GM12878 (cell line): ENCODE measurements around the gene MYO3B. TPM values are rescaled to one million over a fixed set of nuclear protein-coding genes. Genes with fewer than 3 reads are reported as not detected.

Experiments used
- ATAC-seq: fragments of 200-7000 bp; cut with Tn5 transposase; 3 replicates; pipeline ENCODE4 v1.9.1; 2020; ENCODE audit warnings: mild to moderate bottlenecking, moderate library complexity
- BruUV-seq: library from RNA; stranded (reverse); fragments of 400-500 nt; replicated peaks from 2 replicates; lab custom pipeline; 2021; lab: Mats Ljungman, UMichigan
- CTCF ChIA-PET: fragments of 300-600 bp; sonication (Branson Sonifier 250); formaldehyde crosslinking; extraction: SDS; loops from one replicate; lab custom pipeline; 2021; ENCODE audit warnings: inconsistent platforms; lab: Yijun Ruan, JAX
- POLR2A ChIA-PET: fragments of 350-600 bp; formaldehyde crosslinking; extraction: SDS; loops from one replicate; lab custom pipeline; 2021; ENCODE audit warnings: inconsistent platforms; lab: Charles Lee
- RAD21 ChIA-PET: fragments of 300-600 bp; sonication (Branson Sonifier 250); formaldehyde crosslinking; loops from one replicate; lab custom pipeline; 2023; ENCODE audit warnings: antibody characterized with exemption; ENCODE audit not compliant: unreplicated experiment; lab: Charles Lee
- SMC1A ChIA-PET: fragments of 300-600 bp; sonication (Branson Sonifier 250); formaldehyde crosslinking; loops from one replicate; lab custom pipeline; 2023; ENCODE audit not compliant: unreplicated experiment, uncharacterized antibody; lab: Charles Lee
- DNase-seq: peaks from one replicate; pipeline ENCODE4 v3.0.0-alpha.2; 2011; ENCODE audit warnings: low read depth, low spot score
- FAIRE-seq: peaks from 3 replicates; lab custom pipeline; 2011; peaks lifted over from hg19 to GRCh38; lab: Jason Lieb, UNC
- H2AFZ ChIP-seq: 2 replicates; pipeline ENCODE4 v1.6.0; 2011; ENCODE audit warnings: low read depth, low read length, control low read depth; ENCODE audit not compliant: control insufficient read depth
- H3K27ac ChIP-seq: 2 replicates; pipeline ENCODE4 v1.5.1; 2011; ENCODE audit warnings: control low read depth; ENCODE audit not compliant: control insufficient read depth, insufficient read depth
- H3K27me3 ChIP-seq, 2 experiments: replicated peaks in 1 of 2; 2 replicates each; pipeline versions ENCODE4 v1.6.0 to v1.6.1; 2011; ENCODE audit warnings: low read length in 1 of 2; ENCODE audit not compliant: control insufficient read depth in 2 of 2, insufficient read depth in 2 of 2
- H3K36me3 ChIP-seq, 2 experiments: 2 replicates each; pipeline ENCODE4 v1.5.1; 2011; ENCODE audit warnings: low read length in 1 of 2; ENCODE audit not compliant: control insufficient read depth in 2 of 2, insufficient read depth in 2 of 2
- H3K4me1 ChIP-seq: 2 replicates; pipeline ENCODE4 v1.6.1; 2011; ENCODE audit warnings: mild to moderate bottlenecking, low read length, moderate library complexity, mixed read lengths; ENCODE audit not compliant: control insufficient read depth, insufficient read depth
- H3K4me2 ChIP-seq: 2 replicates; pipeline ENCODE4 v1.6.0; 2011; ENCODE audit warnings: control low read depth; ENCODE audit not compliant: control insufficient read depth, insufficient read depth
- H3K4me3 ChIP-seq: fragments of 200-600 bp; sonication (generic); 2 replicates; pipeline ENCODE4 v1.5.1; 2016
- H3K79me2 ChIP-seq: 2 replicates; pipeline ENCODE4 v1.6.0; 2011; ENCODE audit warnings: low read length; ENCODE audit not compliant: control insufficient read depth, insufficient read depth
- H3K9ac ChIP-seq: 2 replicates; pipeline ENCODE4 v1.8.0; 2011; ENCODE audit warnings: low read length, control low read depth, mixed read lengths; ENCODE audit not compliant: control insufficient read depth, insufficient read depth
- H3K9me3 ChIP-seq: replicated peaks from 3 replicates; pipeline ENCODE4 v1.5.1; 2011; ENCODE audit warnings: mild to moderate bottlenecking, low read length; ENCODE audit not compliant: control insufficient read depth, insufficient read depth
- H4K20me1 ChIP-seq: 2 replicates; pipeline ENCODE4 v1.6.0; 2011; ENCODE audit not compliant: control insufficient read depth, insufficient read depth
- ASH2L ChIP-seq: fragments of 300-600, 200-600 bp; sonication (generic); IDR thresholded peaks from 2 replicates; pipeline ENCODE4 v1.6.1; 2017; ENCODE audit warnings: low read depth, mild to moderate bottlenecking, borderline replicate concordance
- BCL11A ChIP-seq: IDR thresholded peaks from 2 replicates; pipeline ENCODE4 v1.6.1; 2011; ENCODE audit warnings: low read depth, low read length
- CREM ChIP-seq: IDR thresholded peaks from 2 replicates; pipeline ENCODE4 v1.6.1; 2014; ENCODE audit warnings: antibody characterized with exemption, low read depth
- DPF2 ChIP-seq: fragments of 450-650 bp; IDR thresholded peaks from 2 replicates; pipeline ENCODE4 v1.6.1; 2017; ENCODE audit warnings: mild to moderate bottlenecking
- E4F1 ChIP-seq: fragments of 450-650 bp; IDR thresholded peaks from 2 replicates; pipeline ENCODE4 v1.6.1; 2018; ENCODE audit warnings: borderline replicate concordance, mild to moderate bottlenecking; ENCODE audit not compliant: partially characterized antibody
- EP300 ChIP-seq, 2 experiments: fragments of 150-350 bp in 1 of 2; IDR thresholded peaks; 2 replicates each; pipeline ENCODE4 v1.6.1; 2011 to 2012; ENCODE audit warnings: low read depth in 2 of 2, low read length in 2 of 2, borderline replicate concordance in 1 of 2, improper control_type of control experiment in 1 of 2, inconsistent platforms in 1 of 2; ENCODE audit not compliant: control insufficient read depth in 1 of 2
- HDGF ChIP-seq: fragments of 450-650 bp; IDR thresholded peaks from 2 replicates; pipeline ENCODE4 v1.6.1; 2016; ENCODE audit warnings: antibody characterized with exemption
- IKZF1 ChIP-seq: fragments of 450-650 bp; conservative IDR thresholded peaks from 2 replicates; pipeline ENCODE4 v1.6.1; 2017; ENCODE audit warnings: antibody characterized with exemption, mild to moderate bottlenecking
- IKZF2 ChIP-seq, 2 experiments: fragments of 450-650 bp; IDR thresholded peaks; 2 replicates each; pipeline ENCODE4 v1.6.1; 2017; ENCODE audit warnings: mild to moderate bottlenecking in 2 of 2, moderate library complexity in 2 of 2
- MEF2B ChIP-seq: fragments of 450-650 bp; IDR thresholded peaks from 2 replicates; pipeline ENCODE4 v1.6.1; 2018; ENCODE audit warnings: mild to moderate bottlenecking, moderate library complexity; ENCODE audit not compliant: partially characterized antibody, poor library complexity, severe bottlenecking
- MTA2 ChIP-seq: fragments of 450-650 bp; IDR thresholded peaks from 2 replicates; pipeline ENCODE4 v1.6.1; 2016; ENCODE audit warnings: low read depth, mild to moderate bottlenecking, moderate library complexity
- MYC ChIP-seq: IDR thresholded peaks from 2 replicates; pipeline ENCODE4 v1.6.1; 2011; ENCODE audit warnings: mild to moderate bottlenecking, low read length, moderate library complexity, inconsistent platforms; ENCODE audit not compliant: insufficient read depth, insufficient replicate concordance, insufficient read length, severe bottlenecking
- RELB ChIP-seq: fragments of 450-650 bp; IDR thresholded peaks from 2 replicates; pipeline ENCODE4 v1.6.1; 2017; ENCODE audit warnings: low read depth, mild to moderate bottlenecking, moderate library complexity
- REST ChIP-seq: IDR thresholded peaks from 2 replicates; pipeline ENCODE4 v1.6.1; 2012; ENCODE audit warnings: mild to moderate bottlenecking, low read depth, low read length
- RFX5 ChIP-seq: IDR thresholded peaks from 2 replicates; pipeline ENCODE4 v1.6.1; 2011; ENCODE audit warnings: low read depth, low read length, improper control_type of control experiment
- SPI1 ChIP-seq: IDR thresholded peaks from 2 replicates; pipeline ENCODE4 v1.6.1; 2011; ENCODE audit warnings: low read depth, mild to moderate bottlenecking, low read length, moderate library complexity, borderline replicate concordance; ENCODE audit not compliant: insufficient read depth
- WGBS: methylation state at CpG from one replicate; pipeline ENCODE4 v1.1.6; 2016; ENCODE audit warnings: low lambda C conversion rate; ENCODE audit not compliant: insufficient replicate concordance, insufficient coverage; ENCODE audit errors: missing lambda C conversion rate; 5-methylcytosine and 5-hydroxymethylcytosine counted together
- in situ Hi-C: fragments of 300-500 bp; cut with MboI; formaldehyde crosslinking; loops from 9 replicates; pipeline ENCODE4 v1.14.3; 2018; ENCODE audit warnings: mixed read lengths
- intact Hi-C: fragments of 100-400 bp; cut with micrococcal nuclease; formaldehyde crosslinking; loops from one replicate; pipeline ENCODE4 v1.14.2; 2022; ENCODE audit not compliant: unreplicated experiment
- polyA plus RNA-seq, 11 experiments: library from polyadenylated mRNA; depleted of rRNA in 4 of 11; unstranded in 6 of 11; stranded (reverse) in 5 of 11; fragments of >200 nt; fragmentation: Nextera tagmentation in 4 of 11; fragmentation: Illumina TruSeq in 1 of 11; extraction: Ambion mirVana in 4 of 11; extraction: Trizol in 1 of 11; gene quantifications; 1 replicate in 1 of 11; 2 replicates in 10 of 11; pipeline versions ENCODE4 v1.2.1 to v1.2.3, GENCODE V29; 2011 to 2016; ENCODE audit warnings: inconsistent platforms in 2 of 11, missing spikeins in 2 of 11, low read depth in 1 of 11
- total RNA-seq, 4 experiments: library from RNA; depleted of rRNA in 3 of 4; stranded (reverse); fragments of >200 nt in 3 of 4; fragmentation: Illumina TruSeq in 1 of 4; extraction: Trizol in 1 of 4; gene quantifications; 2 replicates each; pipeline versions ENCODE4 v1.2.1 to v1.2.3, GENCODE V29; 2013 to 2021

MYO3B gene
- total and polyA plus RNA-seq, 10 of the 15 experiments (the other 5 are each of a cell fraction or from before 2014, with no cell fraction given) = 1.1 to 7.1 (median 2.1) TPM

GRCh38 chr2:170298115-170298514 lies 120.2 kb downstream of the MYO3B start:
- Histone ChIP-seq H3K9ac (no peak overlapping the region), H4K20me1 (no peaks in the 10 kb centered on the region), H3K4me3 (no peak overlapping the region), H3K27ac (no peak overlapping the region), H3K4me1 (no peaks in the 10 kb centered on the region), H3K79me2 (no peaks in the 10 kb centered on the region), H2AFZ (no peak overlapping the region), H3K36me3 (no peaks in the 10 kb centered on the region), H3K9me3 (no peaks in the 10 kb centered on the region; the same call in 2 of the 3 replicates), H3K27me3 (no peaks in the 10 kb centered on the region), H3K4me2 (no peak overlapping the region)
- ChIA-PET CTCF (interaction anchor here (0.8 to 1.7 kb wide), 5 partner anchors 9 to 62 kb away, joined by 3 to 5 read pairs (median 3); no protein-coding TSS in a partner anchor), POLR2A (no interaction called here), RAD21 (interaction anchor here (0.6 to 3.1 kb wide), 6 partner anchors 26 to 648 kb away, joined by 3 to 8 read pairs (median 4); no protein-coding TSS in a partner anchor), SMC1A (interaction anchor here (0.6 to 3.0 kb wide), 10 partner anchors 9 to 120 kb away, joined by 3 to 16 read pairs (median 5); partner anchors contain the start of gene MYO3B)
- in situ Hi-C loops (no loop called here), intact Hi-C loops (no loop called here)
- WGBS = 88% methylated on average over 1 of the region's 1 CpG
- DNase-seq (peak; percentile 47), ATAC-seq (peak; percentile 99), FAIRE-seq (peak; percentile 23)
- no TSS peak for BruUV-seq
- 0 out of 2 replicates have a peak, but pooled peaks have one; percentile 34 for TF ChIP-seq RELB
- peak; percentile 52; the same call in 1 of the 2 replicates for TF ChIP-seq MTA2
- peak; percentile 91 for TF ChIP-seq MEF2B
- TF ChIP-seq E4F1 = no peak
- no peak for TF ChIP-seq REST
- 0 out of 2 replicates have a peak, but pooled peaks have one; percentile 18 for TF ChIP-seq CREM
- peak; percentile 63; the same call in 1 of the 2 replicates for TF ChIP-seq BCL11A
- TF ChIP-seq EP300 (IDR thresholded peaks at IDR 0.05; ENCODE audit: borderline replicate concordance in 1 of 2, control insufficient read depth in 1 of 2, low read depth in 2 of 2, low read length in 2 of 2) = peak in 1 of 2 experiments; percentile 41; a peak in 1 of 4 replicates
- TF ChIP-seq RFX5 = peak; percentile 82
- peak; percentile 68 for TF ChIP-seq IKZF1
- peak; percentile 89 for TF ChIP-seq SPI1
- TF ChIP-seq MYC = no peak
- peak; percentile 68 to 75; a peak in 3 of 4 replicates for TF ChIP-seq IKZF2 (IDR thresholded peaks at IDR 0.05)
- TF ChIP-seq DPF2 = peak; percentile 72
- 0 out of 2 replicates have a peak, but pooled peaks have one; percentile 37 for TF ChIP-seq HDGF
- TF ChIP-seq ASH2L = no peak
